ENCODE measurements around the gene FXYD3.
A peak's percentile ranks its signal among the peaks of the same experiment; 100 is the strongest.

The FXYD3 gene

DNA sequence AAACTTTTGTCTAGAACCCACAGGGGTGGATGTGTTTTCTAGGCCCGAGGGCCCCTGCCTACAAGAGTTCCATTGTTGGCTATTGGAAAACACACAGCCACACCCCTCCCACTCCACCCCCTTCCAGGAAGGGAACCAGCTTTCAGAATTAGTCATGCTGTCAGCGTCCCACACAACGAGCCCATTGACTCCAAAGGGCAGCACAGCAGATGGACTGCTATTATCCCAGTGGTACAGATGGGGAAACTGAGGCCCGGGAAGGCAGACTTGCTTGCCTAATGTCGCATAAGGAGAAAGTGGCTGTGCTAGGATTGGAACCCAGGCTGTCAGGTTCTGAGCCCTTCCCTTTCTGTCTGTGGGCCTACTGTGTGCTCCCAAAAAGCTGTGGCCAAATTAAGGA is 8.1 kb upstream of the FXYD3 start:
- DNase-seq: no peak

- no peak for DNase-seq
Measured at GRCh38 chr19:35108730-35109129, 6.9 kb upstream of the FXYD3 start.

- DNase-seq: no peak
Measured at GRCh38 chr19:35109395-35110112, 6.1 kb upstream of the FXYD3 start.

DNA sequence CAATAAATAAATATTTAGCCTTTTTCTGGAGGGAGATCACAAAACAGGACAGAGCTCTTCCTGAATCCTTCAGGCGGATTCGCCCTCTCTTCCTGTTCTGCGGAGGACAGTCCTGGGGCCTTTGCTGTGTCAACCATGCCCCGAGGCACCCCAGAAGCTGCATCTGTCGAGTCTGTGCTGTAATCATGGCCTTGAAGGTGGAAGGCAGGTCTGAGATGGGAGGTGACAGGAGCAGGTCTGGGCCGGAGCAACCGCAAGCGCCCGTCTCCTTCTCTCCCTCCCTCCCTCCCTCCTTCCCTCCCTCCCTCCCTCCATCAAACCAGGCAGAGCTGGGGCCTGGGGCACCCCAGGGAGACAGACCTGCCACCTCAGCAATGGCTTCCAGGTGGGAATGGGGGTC is 4.6 kb upstream of the FXYD3 start:
- no peak for DNase-seq

GRCh38 chr19:35112995-35113688 is 2.5 kb upstream of the FXYD3 start:
- DNase-seq: no peak

- peak; percentile 76 for DNase-seq
Measured at GRCh38 chr19:35114353-35115176, 1.1 kb upstream of the FXYD3 start.

DNA sequence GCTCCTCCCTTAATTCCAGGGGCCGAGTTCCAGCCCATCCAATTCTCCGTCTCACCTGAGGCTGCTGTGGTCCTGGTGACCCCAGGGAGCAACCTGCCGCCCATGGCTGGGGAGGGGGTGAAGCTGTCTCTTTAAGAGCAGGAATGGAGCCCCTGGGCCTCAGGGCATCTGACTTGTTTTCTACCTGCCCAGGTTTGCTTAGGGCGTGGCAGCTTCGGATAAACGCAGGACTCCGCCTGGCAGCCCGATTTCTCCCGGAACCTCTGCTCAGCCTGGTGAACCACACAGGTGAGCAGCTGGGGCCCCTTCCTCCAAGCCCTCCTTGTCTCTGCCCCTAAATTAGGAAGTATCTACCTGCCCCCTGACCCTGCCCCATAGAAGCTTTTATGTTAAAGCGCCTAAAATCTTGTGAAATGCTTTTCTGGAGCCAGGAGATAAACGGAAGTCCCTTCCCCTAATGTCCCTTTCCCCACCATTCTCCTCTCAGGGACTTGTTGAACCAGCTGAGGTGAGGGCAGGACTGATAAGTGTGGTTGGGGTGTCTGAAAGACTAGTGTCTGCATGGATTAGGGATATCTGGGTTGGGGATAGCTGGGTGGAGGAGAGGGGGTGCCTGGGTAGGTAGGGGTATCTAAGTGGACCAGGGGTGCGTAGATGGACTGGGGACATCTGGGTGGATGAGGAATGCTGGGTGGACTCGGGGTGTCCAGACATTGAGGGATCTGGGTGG is 614 bp downstream of the FXYD3 start:
- DNase-seq: no peak

DNA sequence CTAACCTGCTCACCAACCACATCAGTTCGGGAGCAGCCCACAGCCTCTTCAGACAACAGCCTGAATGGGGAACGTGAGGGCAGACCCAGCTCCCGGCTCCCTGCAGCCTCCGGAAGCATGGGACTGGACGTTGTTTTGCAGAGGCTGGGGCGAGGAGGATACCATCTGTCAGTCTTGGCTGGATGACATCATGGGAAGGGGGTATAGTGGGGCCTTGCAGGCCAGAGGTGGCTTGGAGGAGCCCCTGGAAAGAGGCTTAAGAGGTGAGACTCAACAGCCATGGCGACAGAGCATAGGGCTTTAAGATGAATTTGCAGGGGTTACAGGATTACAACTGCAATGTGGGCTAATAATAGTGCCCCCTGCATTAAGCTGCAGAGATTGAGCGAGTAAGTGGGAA is 1.5 kb downstream of the FXYD3 start:
- no peak for DNase-seq

DNA sequence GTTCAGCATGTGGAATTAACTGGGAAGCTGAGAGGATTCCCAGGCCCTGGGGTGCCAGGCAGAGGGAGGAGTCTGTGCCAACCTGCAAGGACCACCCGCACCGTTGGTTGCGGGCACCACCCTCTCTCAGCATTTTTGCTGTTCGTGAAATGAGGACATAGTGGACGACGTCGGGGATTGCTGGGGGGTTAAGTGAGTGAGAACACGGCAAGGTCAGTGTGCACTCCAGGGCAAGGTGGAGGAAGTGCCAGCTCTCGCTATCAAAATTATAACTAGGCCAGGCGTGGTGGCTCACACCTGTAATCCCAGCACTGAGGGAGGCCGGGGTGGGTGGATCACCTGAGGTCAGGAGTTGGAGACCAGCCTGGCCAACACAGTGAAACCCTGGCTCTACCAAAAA is 2.2 kb downstream of the FXYD3 start:
- DNase-seq: no peak

- no peak for DNase-seq
Measured at GRCh38 chr19:35118268-35119020, 2.8 kb downstream of the FXYD3 start.

DNA sequence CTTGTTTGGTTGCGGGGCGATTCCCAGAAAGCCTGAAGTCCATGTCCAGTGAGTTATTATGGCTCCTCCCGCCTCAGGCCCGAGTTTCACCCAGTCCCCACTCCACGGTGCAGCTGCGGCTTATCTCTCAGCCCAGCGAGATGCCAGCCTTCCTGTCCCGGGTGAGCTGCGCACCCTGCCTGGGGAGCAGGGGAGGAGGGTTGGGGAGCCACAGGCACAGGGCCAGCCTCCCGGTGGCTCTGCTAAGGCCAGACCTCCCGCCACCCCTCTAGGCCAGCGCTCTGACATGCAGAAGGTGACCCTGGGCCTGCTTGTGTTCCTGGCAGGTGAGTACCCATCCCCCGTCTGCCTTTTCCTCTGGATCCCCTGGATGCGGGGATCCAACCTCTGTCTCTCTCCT is 3.5 kb downstream of the FXYD3 start:
- no peak for DNase-seq

- DNase-seq: no peak
Measured at GRCh38 chr19:35119578-35120155, 4.0 kb downstream of the FXYD3 start.

GRCh38 chr19:35120492-35120891 is 4.9 kb downstream of the FXYD3 start:
- no peak for DNase-seq

GRCh38 chr19:35120898-35121297 is 5.3 kb downstream of the FXYD3 start:
- DNase-seq: no peak

GRCh38 chr19:35122687-35123551 is 7.3 kb downstream of the FXYD3 start:
- no peak for DNase-seq

DNA sequence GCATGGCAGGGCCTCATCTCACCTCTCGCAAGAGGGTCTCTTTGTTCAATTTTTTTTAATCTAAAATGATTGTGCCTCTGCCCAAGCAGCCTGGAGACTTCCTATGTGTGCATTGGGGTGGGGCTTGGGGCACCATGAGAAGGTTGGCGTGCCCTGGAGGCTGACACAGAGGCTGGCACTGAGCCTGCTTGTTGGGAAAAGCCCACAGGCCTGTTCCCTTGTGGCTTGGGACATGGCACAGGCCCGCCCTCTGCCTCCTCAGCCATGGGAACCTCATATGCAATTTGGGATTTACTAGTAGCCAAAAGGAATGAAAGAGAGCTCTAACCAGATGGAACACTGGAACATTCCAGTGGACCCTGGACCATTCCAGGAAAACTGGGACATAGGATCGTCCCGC is 8.0 kb downstream of the FXYD3 start:
- DNase-seq: no peak

GRCh38 chr19:35124098-35125060 is 8.8 kb downstream of the FXYD3 start:
- peak; percentile 83 for DNase-seq

DNA sequence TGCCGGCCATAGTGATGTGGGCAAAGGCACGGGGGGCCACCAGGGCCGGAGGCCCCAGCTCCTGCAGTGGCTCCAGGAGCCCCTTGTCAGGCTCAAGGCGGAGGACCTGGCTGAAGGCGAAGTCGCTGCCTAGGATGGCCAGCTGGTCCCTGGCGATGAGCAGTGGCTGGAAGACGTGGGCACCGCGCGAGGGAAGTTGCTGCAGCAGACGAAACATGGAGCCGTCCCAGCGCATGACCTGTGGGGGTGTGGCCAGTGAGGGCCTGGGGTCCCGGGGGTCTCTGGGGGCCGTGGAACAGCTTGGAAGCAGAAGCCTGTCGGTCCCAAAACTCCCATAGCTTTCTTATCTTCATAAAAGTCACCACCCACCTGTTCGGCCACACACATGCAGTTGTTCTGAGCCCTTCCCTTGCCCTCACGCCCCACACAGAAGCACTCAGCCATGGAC is 9.7 kb downstream of the FXYD3 start:
- no peak for DNase-seq

GRCh38 chr19:35125749-35126623 is 10.4 kb downstream of the FXYD3 start:
- DNase-seq: no peak
